Measurements from ENCODE around the gene SH3RF3.

The SH3RF3 gene

DNA sequence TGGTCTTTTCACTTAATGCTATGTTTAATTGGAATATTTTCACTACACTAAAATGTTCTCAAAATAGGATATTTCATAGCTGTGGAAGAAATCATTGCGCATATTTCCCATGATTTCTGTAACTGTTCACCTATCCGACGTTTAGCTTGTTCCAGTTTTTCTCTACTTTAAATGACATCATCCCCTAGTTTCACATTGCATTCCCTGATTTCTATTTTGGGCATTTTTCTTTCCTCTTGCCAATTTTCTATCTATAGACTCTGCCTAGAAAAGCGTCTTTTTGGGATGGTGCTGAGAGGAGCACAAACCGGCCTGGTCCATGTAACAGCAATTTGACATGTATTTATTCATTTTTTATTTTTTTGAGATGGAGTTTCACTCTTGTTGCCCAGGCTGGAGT lies 163.4 kb downstream of the SH3RF3 start:
- DNase-seq, result no peak

DNA sequence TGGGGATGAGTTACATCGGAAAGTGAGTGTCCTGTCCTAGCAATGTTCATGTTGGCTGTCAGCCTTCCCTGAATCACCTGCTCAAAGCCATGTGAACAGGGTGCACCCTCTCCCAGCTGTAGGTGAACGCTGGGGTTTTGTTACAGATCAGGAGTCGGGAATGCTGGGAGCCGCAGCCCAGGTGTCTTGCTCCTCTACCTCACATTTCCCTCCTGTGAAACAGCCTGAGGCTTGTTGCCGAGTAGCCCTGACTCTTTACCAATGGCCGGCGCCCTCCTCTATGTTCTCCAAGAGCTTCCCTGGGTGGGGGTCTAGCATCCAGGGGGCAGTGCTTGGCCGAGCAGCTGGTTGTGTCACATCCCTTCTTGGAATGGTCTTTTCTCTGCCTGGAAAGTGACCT lies 164.7 kb downstream of the SH3RF3 start:
- no peak for DNase-seq

DNA sequence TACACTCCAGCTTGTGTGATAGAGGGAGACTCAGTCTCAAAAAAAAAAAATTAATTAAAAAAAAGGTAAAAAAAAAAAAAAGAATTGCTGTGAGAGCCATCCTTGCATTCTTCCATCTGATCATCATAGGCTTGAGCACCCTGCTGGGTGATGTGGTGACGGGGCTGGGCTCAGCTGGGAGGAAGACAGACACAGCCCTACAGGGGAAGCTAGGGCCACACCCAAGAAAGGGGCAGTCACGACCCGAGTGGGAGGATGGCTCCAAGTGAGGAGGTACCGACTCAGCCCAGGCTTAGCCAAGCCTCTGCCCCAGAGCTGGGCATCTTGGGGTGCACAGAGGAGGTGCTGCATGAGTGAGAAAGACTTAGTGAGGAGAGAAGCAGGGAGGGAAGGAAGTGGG lies 165.5 kb downstream of the SH3RF3 start:
- DNase-seq, result no peak

DNA sequence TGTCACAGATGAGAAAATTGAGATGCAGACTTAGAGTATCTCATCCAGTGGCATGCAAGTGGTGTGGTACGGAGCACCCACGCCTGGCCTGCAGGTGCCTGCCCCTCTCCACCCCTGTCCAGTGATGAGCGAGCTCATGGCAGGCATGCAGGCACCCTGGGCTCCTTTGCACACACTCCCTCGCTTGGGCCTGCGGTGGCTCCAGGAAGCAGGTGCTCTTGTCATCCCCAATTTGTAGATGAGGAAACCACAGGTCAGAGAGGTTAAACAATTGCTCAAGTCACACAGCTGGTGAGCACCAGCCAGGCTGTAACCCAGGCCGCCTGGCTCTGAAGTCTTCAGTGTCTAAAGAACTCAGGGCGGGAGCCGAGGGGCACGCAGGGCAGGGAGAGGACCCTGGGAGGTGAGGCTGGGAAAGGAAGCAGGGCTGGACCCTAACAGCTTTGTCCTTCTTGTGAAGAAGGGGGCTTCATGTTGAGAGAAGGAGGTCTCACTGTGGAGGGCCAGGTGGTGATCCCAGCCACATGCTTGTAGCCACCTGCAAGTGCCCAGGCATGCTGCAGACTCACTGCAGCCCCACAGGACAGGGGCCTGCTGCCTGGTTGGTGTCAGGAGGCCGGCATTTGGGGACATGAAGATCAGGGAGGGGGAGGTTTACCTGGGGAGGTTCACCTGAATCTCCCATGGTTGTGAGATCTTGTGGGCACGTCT lies 166.2 kb downstream of the SH3RF3 start:
- no peak for DNase-seq

DNA sequence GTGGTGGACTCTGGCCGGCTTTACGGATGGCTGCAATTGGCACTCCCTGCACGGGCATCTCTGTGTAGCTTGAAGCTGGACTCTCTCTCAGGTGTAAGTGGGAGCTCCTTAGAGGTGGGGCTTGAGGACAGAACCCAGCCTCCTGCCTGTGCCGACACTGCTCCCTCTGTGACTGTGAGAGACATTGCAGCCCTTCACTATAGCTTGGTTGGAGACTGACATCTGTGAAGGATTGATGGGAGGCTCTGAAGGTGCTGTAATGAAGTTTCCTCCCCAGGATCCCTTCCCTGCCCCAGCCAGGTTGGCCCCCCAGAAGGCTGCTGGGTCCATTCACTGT lies 166.7 kb downstream of the SH3RF3 start:
- no peak for DNase-seq

DNA sequence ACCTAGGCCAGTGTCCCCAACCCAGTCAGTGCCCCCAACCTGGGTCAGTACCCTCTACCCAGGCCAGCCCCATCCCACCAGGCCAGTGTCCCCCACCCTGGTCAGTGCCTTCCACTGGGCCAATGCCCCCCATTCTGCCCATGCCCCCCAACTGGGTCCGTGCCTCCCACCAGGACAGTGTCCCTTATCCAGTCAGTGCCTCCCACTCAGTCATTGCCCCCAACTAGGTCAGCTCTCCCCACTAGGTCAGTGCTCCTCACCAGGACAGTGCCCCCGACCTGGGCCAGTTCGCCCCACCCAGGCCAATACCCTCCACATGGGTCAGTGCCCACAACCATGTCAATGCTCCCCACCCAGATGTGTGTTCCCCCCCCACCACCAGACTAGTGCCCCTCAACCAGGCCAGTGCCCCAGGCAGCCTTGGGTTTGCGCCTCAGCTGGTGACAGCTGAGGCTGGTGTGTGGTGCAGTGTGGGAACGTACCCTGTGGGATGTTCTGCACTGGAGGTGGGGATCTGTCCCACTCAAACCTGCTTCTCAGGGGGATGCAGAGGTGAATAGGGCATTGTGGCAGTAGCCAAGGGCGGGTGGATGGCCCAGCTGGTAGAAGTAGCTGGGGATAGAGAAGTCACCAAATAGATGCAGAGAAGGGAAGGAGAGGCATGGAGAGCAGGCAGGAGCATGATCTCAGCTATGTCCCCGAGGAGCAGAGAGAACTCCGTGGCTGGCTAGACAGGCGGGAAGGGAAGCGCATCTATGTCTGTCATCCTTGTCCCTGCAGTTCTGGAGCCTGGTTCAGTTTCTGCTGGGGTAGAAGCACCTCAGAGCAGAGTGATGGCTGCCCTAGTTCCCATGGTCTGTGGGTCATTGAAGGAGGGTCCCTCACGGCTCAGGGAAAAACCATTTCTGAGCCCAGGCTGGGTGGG lies 168.8 kb downstream of the SH3RF3 start:
- DNase-seq, result no peak

DNA sequence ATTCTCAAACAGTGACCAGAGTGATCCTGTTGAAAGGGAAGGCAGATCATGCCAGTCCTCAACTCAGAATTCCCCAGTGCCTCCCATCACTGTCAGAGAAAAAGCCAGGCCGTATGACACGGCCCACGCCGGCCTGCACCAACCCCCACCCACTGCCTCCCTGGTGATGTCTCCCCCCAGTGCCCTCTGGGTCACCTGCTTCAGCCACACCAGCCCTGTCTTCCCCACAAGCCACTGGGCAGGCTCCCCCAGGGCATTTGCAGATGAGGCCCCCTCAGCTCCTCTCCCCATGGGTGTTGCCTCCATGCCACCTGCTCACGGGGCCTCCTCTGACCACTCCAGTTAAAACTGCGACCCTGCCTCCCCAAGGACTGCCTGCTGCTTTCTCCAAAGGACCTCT lies 169.8 kb downstream of the SH3RF3 start:
- no peak for DNase-seq

DNA sequence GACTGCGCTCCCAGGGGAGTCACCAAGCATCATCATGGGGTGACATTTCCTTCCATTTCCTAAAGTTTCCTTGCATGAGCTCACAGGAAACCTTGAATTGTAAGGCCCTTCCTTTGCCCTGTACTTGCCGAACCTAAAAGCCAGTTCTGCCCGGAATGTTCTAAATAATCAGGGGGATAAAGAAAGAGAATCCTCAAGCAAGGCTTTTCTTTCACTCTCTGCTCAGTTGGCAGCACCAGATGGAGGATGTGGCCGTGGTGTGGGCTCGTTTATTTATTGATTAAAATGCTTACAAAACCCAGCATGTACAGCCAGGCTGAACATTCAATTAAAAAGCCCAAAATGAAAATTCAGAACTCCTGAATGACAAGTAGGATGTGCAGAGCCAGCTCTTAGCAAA lies 170.5 kb downstream of the SH3RF3 start:
- DNase-seq, result no peak

DNA sequence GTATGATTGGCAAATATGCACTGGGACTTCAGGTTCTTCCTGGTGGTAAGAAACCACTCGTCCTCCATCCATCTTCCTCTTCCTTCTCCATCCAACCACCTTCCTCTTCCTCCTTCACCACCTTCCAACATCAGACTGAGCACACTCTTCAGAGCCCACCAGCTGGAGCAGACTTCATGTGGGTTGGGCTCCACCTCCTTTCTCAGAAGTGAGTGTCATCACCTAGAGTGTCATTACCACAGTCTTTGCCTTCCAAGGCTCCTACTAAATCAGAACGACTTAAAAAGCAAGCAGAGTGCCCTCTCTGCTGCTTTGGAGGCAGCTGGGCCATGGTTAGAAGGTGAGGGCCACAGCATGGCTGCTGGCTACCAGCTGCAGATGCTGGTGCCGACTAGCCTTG lies 171.6 kb downstream of the SH3RF3 start:
- DNase-seq, result no peak

DNA sequence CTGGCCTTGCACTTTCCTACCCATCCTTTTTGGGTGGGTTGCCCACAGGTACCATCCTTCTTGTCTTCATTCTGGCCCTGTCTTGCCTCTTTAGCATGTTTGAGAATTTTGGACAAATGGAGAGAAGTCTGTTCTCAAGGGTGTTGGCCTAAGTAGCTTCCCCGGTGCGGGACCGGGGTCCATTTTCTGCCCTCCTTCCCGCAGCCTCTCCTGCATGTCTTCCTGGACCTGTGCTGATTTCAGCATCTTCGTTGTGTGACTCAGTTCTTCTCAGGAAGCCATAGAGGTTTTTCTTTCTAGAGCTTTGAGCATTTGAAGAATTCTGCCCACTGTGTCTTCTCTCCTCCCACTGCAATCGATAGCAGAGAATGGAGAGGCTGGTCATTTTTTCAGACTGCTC lies 172.7 kb downstream of the SH3RF3 start:
- no peak for DNase-seq

DNA sequence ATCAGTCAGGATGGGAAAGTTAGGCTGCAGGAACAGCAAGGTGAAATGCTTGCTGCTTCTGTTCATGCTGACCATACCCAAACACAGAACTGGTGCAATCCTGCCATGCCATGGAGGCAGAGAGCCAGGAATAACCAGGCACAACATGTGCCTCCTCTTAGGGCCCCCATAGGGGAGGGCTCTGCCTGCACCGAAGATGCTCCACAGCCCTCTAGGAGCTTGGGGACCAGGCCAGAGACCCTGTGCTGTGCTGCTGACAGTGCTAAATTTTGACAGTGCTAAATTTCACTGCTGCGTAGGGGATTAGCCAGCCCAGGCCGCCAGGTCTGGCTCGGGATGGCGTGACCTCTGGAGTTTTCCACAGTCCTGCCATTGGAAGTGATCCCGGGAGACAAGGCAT lies 173.3 kb downstream of the SH3RF3 start:
- no peak for DNase-seq

DNA sequence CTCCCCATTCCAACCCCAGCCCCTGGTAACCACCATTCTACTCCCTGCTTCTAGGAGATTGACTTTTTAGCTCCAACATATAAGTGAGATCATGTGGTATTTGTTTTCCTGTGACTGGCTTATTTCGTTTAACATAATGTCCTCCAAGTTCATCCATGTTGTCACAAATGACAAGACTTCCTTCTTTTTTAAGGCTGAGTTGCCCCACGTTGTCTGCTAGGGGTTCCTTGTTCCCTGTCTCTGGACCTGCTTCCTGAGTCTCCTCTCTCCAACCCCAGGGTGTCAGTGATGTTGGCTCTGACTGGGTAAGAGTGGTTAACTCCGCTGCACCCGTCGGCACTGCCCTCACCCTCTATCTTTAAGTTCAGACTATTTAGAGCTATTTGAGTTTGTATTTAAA lies 175.2 kb downstream of the SH3RF3 start:
- no peak for DNase-seq

DNA sequence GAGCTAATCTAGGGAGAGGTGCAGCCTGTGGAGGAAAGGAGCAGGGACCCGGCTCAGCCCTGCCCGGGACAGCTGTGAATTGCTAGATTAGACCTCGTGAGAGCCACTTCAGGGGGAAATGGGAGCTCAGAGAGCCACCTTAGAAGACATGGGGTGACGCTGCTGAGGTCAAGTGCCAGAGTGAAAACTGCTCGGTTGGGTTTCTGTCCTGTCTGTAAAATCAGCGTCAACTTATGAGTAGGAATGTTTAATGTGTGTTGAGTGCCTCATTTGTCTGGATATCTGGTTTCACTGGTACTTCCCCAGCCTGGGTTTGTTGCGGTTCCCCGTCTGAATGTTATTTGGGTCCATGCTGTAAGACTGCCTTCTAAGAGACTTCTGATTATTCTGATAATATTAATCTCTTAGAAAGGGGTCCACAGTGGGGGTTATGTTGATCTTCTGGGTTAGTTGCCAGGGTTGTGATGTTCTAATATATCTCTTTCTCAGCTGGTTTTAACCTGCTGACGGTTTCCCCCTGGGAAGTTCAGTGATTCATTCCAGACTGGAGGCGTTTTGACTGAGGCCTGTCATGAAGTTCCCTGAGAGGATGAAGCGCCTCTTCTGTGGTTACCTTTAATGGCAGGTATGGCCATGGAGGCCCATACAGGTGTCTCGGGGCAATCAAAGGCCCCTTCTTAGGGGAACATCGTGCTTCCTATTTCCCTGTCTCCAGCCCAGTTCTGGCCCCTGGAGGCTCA lies 175.9 kb downstream of the SH3RF3 start:
- no peak for DNase-seq

DNA sequence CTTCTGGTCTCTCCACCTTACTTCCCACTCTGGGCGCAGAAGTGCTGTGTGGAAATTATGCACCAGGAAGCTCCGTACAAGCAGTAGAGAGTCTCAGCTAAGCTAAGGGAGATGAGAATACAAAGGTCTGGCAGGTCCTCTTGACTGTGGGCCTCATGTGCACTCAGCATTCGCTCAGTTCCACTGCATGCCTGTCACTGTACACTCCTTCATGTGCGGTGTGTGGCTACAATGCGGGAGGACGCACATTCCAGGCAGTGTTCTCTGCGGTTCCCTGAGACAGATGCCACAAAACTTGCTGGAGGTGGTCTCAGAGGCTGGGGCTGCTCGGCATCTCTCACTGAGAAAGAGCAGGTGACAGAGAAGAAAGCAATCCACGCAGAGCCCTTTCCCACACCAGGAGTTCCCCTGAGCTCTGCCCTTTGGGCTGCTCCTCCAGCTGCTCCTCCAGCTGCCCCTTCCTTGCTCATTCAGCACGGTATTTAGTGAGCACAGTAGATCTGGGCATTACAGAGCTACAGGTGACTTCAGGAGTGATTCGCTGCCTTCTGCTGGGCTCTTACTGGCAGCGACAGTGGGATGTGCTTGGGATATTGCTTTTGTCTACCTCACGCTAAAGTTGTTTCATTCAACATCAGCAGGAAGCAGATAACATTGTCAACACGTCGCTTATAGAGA lies 176.6 kb downstream of the SH3RF3 start:
- DNase-seq, result no peak

DNA sequence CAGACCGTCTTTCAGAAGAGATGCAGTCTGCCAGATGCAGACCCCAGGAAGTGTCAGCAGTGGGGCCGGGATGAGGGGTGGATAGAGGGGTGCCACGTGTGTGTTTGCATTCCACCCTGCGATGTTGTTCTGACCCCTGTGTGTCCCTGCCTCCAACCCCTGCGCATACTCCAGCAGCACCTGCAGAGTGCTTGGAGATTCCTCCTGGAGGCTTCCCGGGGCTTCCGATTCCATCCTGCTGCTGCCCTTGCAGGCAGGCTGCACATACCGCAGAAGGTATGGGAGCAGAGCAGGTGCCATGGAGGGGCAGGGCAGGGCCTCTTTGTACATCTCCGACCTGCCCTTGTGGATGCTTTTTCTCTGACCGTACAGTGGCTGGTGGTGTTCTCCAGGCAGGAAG lies 177.2 kb downstream of the SH3RF3 start:
- DNase-seq, result no peak

DNA sequence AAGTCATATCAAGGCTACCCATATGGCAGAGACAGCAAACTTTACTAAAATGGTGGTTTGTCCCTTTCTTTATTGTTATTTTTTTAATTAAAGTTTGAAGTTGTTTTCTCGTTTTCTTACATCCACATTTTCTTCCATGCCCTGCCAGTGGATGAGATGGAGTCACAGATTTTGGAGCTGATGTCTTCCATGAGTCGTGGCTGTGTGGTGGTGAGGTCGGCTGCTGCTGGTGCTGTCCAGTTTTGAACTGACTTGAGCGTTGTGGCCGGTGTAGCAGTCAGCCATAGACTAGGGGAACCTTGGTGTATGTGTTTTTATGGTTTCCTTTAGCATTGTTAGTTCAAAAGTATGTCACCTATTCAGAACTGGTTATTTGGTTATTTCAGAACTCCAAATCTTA lies 182.8 kb downstream of the SH3RF3 start:
- no peak for DNase-seq

DNA sequence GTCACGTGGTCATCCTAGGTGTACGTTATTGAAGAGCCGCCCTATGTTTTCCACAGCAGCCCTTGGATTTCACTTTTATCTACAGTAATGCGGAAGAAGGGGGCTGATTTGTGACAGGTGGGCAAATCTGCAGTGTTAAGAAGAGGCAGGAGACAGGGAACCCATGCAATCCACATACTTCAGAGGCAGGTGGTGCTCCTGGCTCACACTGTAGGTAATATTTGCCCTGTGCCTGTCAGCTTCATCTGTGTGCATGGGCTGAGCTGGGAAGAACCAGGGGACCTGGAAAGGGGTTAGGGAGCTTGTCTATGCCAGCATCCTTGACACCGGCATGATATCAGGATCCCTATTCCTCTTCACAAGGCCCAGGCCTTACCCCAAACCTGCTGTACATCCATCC lies 183.9 kb downstream of the SH3RF3 start:
- no peak for DNase-seq

DNA sequence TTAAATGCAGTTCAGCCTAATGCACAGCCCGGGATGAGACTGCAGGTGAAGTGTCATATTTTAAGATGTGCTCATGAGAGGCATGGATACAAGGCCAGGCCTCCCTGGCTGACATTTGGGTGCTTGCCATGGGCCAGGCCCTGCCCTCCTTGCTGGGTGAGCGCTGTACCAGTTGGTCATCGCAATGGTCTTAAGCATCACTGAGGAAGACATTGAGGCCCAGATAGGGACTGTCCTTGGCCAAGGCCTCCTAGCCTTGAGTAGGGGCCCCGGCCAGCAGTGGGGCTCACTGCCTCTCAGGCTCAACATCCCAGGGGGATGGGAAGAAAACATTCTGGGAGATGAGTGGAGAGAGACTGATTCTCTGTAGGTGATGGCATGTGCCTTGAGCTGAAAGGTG lies 184.3 kb downstream of the SH3RF3 start:
- DNase-seq, result no peak

DNA sequence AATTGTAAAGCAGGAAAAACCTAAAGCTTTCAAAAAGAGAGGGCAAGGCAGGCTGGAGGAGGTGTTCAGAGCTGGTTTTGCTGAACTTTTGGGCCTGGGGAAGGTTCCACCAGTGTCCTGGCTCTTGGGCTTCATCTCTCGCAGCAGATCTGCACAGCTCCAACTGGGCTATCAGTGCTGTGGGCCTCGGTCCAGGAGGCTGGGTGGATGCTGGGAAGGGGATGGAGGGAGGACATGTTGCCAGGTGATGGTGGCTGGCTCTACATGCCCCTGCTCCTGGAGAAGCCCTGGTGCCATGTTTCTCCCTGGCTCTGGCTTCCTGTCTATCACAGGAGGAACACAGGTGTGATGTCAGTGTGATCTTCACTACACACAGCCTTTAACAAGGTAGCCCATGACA lies 187.1 kb downstream of the SH3RF3 start:
- DNase-seq, result no peak

DNA sequence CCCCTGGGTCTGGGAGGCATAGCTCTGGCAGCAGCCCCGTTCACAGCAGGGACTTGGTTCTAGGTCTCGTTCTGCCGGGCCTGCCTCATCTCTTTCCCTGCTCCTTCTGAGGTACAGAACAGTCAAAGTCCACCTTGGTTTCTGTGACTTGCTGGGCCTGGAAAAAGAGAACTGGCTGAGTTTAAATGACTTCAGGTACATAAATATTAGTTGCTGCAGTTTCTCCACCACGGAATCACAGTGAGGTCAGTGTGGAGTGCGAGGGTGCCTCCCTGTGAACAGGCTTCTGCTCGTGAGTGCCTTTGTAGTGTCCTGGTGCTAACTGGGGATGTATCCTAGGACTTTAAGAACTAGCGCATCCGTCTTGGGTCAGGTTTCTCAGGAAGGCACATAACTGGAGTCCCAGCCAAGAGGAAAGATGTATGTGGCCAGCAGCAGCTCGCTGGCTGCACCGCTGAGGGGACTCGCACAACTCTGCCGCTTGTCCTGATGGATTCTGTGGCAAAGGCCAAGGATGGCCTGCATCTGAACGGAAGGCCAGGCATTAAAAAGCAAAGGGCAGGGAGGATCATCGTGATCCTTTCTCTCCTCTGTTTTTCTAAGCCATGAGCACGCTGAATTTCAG lies 188.6 kb downstream of the SH3RF3 start:
- no peak for DNase-seq

DNA sequence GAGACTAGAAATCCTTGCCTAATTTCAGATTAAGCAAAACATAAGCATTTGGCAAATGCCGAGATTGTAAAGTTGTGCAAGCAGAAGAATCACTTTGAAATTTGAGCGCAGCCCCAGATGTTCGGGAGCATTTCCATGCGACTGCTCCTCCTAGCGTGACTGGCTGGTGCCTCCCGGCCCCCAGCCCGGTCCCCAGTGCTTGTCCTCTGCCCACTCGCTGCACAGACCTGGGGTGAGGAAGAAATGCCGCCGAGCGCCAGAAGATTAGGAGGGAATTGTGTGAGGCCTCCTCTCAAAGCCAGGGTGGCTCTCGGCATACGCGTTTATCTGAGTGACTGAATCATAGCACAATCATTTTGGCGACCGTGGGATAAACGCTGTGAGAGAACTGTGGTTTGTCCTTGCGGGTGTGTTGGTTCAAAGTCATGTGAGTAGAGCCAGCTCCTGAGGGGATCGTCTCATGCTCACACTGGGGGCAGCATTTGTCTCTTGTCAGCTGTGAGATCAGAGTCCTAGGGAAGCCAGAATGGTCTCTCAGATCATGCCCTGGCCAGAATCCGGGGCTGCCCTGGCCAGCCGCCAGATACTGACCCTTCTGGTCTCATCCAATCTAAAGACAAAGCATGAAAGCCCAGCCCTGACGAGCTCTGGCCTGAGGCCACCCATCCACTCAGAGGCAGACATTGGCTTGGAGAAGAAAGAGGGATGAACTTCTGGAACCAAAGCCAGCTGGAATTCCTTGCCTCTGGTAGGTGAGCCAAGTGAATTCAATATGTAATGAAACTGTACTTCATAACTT lies 189.3 kb downstream of the SH3RF3 start:
- DNase-seq, result no peak

DNA sequence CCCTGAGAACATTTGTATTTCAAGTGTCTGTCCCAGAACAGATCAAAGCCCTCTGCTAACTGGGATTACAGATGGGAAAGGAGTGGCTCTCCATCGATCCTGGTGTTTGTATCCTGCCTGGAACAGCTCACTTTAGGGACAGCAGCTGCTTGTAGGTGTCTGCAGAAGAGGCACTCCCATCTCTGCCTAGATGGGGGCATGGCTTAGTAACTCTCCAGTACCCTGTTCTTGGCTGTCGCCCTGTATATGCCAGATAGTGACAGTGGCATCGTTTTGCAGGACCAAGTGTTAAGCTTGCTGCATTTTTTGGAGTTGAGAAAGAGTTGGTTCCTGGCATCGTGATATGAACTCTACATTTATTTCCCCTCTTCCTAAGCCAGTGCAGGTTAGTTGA lies 189.9 kb downstream of the SH3RF3 start:
- DNase-seq, result no peak
